Muscle layer of duodenum (tissue), 2 donors: ENCODE results near the gene KCNAB1.
A peak's percentile ranks its signal among the peaks of the same experiment; 100 is the strongest.

Experiments used
- H3K27ac ChIP-seq: one replicate; pipeline ENCODE4 v1.7.0; 2013; ENCODE audit warnings: mild to moderate bottlenecking, low read length
- H3K27me3 ChIP-seq: one replicate; pipeline ENCODE4 v1.7.0; 2013; ENCODE audit warnings: low read depth, mild to moderate bottlenecking, control low read depth, low read length
- H3K36me3 ChIP-seq, 2 donors: one replicate each; pipeline ENCODE4 v1.7.0; 2013; ENCODE audit warnings: low read length in 2 of 2, control low read depth in 1 of 2, mild to moderate bottlenecking in 1 of 2; ENCODE audit not compliant: insufficient read depth in 2 of 2, control insufficient read depth in 1 of 2
- H3K4me1 ChIP-seq, 2 donors: one replicate each; pipeline ENCODE4 v1.7.0; 2013; ENCODE audit warnings: low read length in 2 of 2, mild to moderate bottlenecking in 2 of 2, control low read depth in 1 of 2, moderate library complexity in 1 of 2; ENCODE audit not compliant: insufficient read depth in 2 of 2, control insufficient read depth in 1 of 2
- H3K4me3 ChIP-seq, 2 donors: one replicate each; pipeline ENCODE4 v1.7.0; 2013; ENCODE audit warnings: low read length in 2 of 2, low read depth in 1 of 2, mild to moderate bottlenecking in 1 of 2
- H3K9me3 ChIP-seq, 2 donors: one replicate each; pipeline ENCODE4 v1.7.0; 2013; ENCODE audit warnings: low read length in 2 of 2, control low read depth in 1 of 2, mild to moderate bottlenecking in 1 of 2; ENCODE audit not compliant: control insufficient read depth in 1 of 2
- donor health status: healthy.

The KCNAB1 gene

DNA sequence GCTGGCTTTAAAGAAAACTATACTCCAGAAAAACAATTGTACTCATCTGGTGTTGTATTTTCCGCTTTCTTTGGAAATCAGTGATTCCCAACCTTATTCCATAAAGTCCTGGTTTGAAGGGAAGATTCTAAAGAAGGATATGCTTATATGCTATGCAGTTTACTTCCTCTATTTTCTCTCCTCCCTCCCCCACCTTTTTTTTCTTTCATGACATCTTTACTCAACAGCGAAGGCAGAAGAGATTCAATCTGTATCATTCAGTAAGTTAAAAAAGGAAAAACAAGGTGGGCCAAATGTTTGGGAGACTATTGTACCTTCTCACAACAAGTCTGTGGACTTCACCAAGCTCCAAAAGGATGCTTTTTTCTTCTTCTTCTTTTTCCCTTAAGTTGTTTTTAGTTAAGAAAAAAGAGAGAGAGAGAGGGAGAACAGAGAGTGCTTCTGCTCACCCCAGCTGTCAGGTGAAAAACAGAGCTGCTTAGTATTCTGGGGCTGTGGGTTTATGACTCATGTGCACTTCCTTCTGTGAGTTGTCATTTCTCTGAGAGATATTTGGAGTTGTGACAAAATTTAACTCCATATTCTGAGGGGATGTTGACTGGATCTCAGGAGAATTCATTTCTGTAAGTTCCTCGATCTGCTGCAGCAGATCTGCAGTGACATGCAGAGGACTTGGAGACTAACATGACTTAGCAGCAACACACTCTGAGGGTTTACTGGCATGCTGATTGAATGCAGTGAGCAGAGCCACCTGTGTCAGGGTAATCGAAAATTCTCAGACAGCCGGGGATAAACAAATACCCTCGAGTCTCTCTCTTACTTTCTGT is 363.8 kb downstream of the KCNAB1 start:
- Histone ChIP-seq H3K9me3 (no peaks in the 10 kb centered on the region), H3K27me3 (no peaks in the 10 kb centered on the region), H3K4me3 (peak overlapping the region in 1 of 2 donors; percentile 16), H3K36me3 (no peaks in the 10 kb centered on the region), H3K4me1 (peaks cover 10 to 28% of the 10 kb centered on the region in 2 donors), H3K27ac (peak overlapping the region; percentile 84)

DNA sequence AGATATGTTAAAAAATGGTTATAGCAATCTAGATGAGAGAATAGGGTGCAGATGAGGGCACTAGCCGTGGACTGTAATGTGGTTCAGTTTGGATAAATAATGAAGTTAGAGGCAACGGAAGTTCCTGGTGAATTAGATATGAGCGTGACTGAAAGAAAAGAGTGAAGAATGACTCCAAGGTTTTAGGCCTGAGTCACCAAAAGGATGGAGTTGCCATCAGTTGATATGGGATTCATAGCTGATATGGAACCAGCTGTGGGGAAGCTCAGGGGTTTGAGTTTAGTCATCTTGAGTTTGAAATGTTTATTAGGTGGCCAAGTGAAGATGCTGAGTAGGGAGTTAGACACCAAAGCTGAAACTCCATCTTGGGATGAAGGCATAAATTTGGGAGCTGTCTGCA is 368.4 kb downstream of the KCNAB1 start:
- Histone ChIP-seq H3K27me3 (no peaks in the 10 kb centered on the region), H3K9me3 (no peaks in the 10 kb centered on the region), H3K4me3 (no peak overlapping the region), H3K4me1 (peaks cover 6 to 18% of the 10 kb centered on the region in 2 donors), H3K27ac (no peak overlapping the region), H3K36me3 (no peaks in the 10 kb centered on the region)

DNA sequence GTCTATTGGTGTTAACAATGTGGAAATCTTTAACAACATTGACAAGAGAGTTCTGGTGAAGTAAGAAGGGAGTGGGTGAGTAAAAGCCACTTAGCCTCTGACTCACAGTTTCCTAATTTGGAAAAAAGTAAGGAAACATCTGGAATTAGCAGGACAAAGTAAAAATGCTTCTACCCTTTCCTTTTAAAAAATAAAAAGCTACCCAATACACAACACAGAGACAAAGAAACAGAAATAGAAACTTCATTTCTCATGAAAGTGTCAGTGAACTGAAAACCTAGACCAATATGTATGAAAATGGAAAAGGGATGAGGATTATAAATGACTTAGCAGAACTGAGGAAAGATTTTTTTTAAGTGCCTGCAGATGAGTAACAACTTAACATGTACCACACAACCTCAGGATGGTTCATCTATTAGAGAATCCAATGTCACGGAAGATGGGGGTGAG is 369.1 kb downstream of the KCNAB1 start:
- Histone ChIP-seq H3K27me3 (no peaks in the 10 kb centered on the region), H3K36me3 (no peaks in the 10 kb centered on the region), H3K4me3 (no peak overlapping the region), H3K27ac (no peak overlapping the region), H3K4me1 (peaks cover 0 to 15% of the 10 kb centered on the region in 2 donors), H3K9me3 (no peaks in the 10 kb centered on the region)

DNA sequence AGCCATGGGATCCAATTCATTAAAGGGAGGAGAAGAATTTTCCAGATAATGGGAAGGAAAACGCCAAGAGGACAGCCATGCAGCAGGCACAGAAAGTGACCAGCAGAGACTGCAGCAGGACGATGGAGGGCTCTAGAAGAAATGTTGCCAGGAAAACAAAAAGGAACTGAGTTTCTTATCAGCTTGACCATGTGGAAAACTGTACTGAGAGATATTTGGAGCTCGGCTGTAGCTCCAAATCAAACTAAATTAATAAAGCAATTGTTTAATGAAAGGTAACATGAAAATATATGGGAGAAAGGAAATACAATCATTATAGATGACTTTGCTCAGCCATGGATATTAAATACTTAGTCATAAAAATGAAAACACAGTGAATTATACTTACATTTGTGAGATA is 370.8 kb downstream of the KCNAB1 start:
- Histone ChIP-seq H3K9me3 (no peaks in the 10 kb centered on the region), H3K4me3 (no peak overlapping the region), H3K27me3 (no peaks in the 10 kb centered on the region), H3K27ac (no peak overlapping the region), H3K4me1 (peaks cover 0 to 15% of the 10 kb centered on the region in 2 donors), H3K36me3 (no peaks in the 10 kb centered on the region)

DNA sequence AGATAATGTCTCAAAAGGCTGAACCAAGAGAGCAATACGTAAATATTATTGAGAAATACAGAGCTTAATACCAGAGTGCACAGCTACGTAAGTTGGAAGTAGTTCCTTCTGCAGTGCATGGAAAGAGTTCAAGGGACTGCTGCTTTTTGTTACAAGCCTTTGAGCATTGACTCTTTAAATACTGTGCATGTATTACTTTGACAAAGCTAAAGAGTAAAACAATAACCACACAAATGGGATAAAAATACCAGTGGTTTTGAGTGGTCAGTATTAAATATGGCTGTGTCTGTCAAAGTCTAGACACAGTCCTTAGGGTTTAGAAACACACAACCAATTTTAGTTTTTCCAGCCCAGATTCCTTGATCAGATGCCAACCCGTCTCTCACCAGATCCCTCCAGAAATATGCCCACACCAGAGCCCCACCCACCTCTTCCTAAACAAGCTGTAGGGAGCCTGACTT is 372.5 kb downstream of the KCNAB1 start:
- H3K27ac ChIP-seq = peak overlapping the region; percentile 47
- no peaks in the 10 kb centered on the region for H3K9me3 ChIP-seq
- H3K4me3 ChIP-seq = peak overlapping the region in 1 of 2 donors; percentile 17
- peaks cover 0 to 15% of the 10 kb centered on the region in 2 donors for H3K4me1 ChIP-seq
- H3K27me3 ChIP-seq = no peaks in the 10 kb centered on the region
- H3K36me3 ChIP-seq = no peaks in the 10 kb centered on the region

DNA sequence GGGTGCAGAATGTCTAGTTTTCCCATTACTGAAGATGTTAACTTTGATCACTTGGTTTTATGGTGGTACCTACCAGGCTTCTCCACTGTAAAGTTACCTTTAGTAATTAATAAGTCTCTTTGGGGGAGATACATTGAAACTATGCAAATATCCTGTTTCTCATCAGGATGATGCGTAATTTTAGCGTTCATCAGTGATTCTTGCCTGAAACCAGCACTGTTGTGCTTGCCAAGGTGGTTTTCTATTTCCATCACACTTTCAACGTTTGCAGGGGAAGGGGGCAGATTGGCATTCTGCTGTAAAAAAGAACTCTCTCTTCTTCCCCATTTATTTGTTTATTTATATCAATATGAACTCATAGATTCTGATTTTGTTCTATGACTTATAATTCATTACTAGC is 373.5 kb downstream of the KCNAB1 start:
- no peaks in the 10 kb centered on the region for H3K36me3 ChIP-seq
- no peaks in the 10 kb centered on the region for H3K9me3 ChIP-seq
- H3K27ac ChIP-seq = no peak overlapping the region
- no peaks in the 10 kb centered on the region for H3K27me3 ChIP-seq
- peaks cover 0 to 15% of the 10 kb centered on the region in 2 donors for H3K4me1 ChIP-seq
- no peak overlapping the region for H3K4me3 ChIP-seq

DNA sequence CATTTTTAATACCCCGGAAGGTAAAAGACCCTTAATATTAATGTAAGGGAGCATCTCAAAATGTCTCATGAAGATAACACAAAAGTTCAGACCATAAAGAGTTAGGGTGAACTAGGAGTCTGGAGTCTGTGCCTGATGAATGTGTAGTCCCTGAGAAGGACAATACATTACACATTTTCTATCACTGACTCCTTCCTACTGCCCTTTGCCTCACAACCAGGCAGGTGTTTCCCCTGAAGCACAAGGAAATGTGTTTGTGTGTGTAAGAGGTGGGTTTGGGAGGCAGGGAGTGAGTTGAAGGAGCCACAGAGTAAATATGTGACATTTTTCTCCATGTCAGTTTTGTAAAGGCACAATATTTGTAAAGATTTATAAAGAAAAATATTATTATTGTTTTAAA is 375.4 kb downstream of the KCNAB1 start:
- Histone ChIP-seq H3K27me3 (no peaks in the 10 kb centered on the region), H3K36me3 (no peaks in the 10 kb centered on the region), H3K27ac (no peak overlapping the region), H3K4me1 (peaks cover 0 to 10% of the 10 kb centered on the region in 2 donors), H3K4me3 (no peak overlapping the region), H3K9me3 (no peaks in the 10 kb centered on the region)

DNA sequence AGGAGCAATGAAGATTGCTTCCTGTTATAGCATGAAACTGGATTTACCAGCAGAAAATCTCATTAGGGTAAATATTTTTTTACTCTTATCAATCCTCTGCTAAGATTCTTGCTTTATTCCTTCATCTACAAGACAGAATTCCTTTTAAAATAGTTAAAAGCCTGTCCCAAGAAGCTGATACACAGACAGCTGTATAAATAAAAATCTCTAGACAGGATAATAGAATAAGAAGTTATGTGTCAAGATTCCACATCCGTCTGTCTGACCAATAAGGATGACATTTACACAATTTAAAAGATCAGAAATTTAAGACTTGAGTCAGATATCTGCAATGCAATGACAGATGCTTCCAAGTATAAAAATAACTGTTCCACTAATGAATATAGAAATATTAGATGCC is 376.9 kb downstream of the KCNAB1 start:
- Histone ChIP-seq H3K4me3 (no peak overlapping the region), H3K27ac (no peak overlapping the region), H3K9me3 (no peaks in the 10 kb centered on the region), H3K27me3 (no peaks in the 10 kb centered on the region), H3K36me3 (no peaks in the 10 kb centered on the region), H3K4me1 (peaks cover 0 to 8% of the 10 kb centered on the region in 2 donors)

DNA sequence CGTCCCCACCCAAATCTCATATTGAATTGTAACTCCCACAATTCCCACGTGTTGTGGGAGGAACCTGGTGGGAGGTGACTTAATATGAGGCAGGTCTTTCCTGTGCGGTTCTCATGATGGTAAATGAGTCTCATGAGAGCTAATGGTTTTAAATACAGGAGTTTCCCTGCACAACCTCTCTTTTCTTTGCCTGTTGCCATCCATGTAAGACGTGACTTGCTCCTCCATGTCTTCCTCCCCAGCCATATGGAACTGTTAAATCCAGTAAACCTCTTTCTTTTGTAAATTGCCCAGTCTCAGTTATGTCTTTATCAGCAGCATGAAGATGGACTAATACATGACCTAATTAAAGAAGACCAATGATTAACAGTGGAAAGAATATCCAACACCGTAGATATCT is 377.9 kb downstream of the KCNAB1 start:
- Histone ChIP-seq H3K36me3 (no peaks in the 10 kb centered on the region), H3K4me3 (no peak overlapping the region), H3K27ac (no peak overlapping the region), H3K9me3 (no peaks in the 10 kb centered on the region), H3K4me1 (no peaks in the 10 kb centered on the region), H3K27me3 (no peaks in the 10 kb centered on the region)

DNA sequence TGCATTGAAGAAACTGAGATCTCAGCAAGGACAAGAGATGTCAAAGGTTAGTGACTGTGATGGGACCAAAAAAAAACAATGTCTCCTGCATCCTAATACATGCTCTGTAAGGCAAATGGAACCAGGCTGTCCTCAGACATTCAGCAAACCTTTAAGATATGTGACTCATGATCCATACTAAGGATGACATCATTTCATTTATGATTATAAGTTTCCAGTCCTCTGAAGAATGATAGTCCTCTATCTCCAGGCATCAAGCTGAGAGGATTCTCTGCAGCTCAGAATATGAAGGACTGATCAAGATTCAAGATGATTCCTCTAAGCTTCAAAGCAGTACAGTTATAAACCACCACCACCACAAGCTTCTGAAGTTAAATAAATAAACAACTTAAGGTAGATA is 386.9 kb downstream of the KCNAB1 start:
- no peak overlapping the region for H3K4me3 ChIP-seq
- no peak overlapping the region for H3K27ac ChIP-seq
- H3K36me3 ChIP-seq = no peaks in the 10 kb centered on the region
- no peaks in the 10 kb centered on the region for H3K27me3 ChIP-seq
- no peaks in the 10 kb centered on the region for H3K9me3 ChIP-seq
- peaks cover 0 to 8% of the 10 kb centered on the region in 2 donors for H3K4me1 ChIP-seq

DNA sequence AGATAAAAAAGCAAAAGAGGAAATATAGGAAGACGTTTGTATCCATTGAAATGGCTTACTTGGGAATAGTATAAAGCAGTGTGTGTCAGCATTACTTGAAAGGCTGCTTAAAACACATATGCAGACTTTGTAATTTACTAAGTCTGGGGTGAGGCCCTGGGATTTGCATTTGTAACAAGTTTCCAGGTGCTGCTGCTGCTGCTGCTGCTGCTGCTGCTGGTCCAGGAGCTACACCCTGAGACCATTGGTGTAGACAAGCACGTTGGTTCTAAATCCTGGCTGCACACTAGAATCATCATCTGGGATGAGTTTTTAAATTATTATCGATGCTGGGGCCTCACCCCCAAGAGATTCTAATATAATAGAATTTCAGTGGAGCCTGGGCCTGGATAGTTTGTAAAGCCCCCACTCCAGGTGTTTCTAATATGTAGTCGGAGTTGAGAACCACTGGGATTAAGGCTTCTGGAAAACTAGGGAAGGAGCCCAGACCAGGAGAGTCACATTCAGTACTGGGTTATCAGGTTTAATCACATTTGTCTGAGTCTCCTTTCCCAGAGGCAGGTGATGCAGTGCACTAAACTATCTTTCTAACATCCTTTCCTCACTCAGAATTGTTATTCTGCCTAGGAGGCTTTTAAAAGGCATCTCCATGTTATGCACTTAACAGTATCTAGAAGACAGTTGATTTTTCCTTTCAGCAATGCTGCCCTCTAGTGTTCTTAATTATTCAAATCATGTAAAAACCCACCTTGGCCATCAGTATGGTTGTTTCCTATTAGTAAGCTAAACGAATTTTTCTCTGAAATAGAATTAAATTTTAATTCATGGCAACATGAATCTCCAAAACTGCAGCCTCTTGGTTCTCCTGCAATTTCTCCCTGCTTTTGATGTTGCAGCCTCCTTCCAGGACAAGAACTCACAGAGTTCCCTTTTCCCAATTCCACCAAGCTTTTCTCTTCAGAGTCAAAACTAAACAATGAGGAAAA is 389.1 kb downstream of the KCNAB1 start:
- H3K27ac ChIP-seq = no peak overlapping the region
- H3K4me3 ChIP-seq = no peak overlapping the region
- no peaks in the 10 kb centered on the region for H3K36me3 ChIP-seq
- H3K9me3 ChIP-seq = no peaks in the 10 kb centered on the region
- H3K27me3 ChIP-seq = no peaks in the 10 kb centered on the region
- H3K4me1 ChIP-seq = peaks cover 0 to 8% of the 10 kb centered on the region in 2 donors
